ENCODE measurements around the gene LPP. TPM values are rescaled to one million over a fixed set of nuclear protein-coding genes. Genes with fewer than 3 reads are reported as not detected.

LPP gene
- total and polyA plus RNA-seq, 9 of the 15 experiments (the other 6 are each of a cell fraction or from before 2014, with no cell fraction given), result 0.07 to 0.18 TPM; not detected in 7

DNA sequence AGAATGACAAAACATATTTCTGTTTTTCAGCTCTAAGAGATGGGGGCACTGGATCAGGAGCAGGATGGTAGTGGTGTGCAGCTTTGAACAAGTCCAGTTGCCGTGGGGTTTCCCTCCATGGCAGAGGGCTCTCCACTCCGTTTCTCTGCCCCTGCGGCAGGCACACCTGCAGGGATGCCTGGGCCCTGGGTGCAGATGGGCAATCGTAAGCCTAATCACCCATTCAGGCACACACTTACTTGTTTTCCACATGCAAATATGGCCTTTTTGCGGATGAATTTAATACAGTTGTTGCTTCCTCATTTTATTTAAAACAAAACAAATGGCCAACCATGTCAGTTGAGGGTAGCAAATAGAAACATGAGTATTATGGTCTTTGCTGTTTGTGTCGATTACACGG, 85.1 kb downstream of the LPP start:
- no peaks in the 10 kb centered on the region for H3K36me3 ChIP-seq (ENCODE audit: control insufficient read depth, insufficient read depth, low read length)
- in situ Hi-C loops (cut with MboI) (no loop called here), intact Hi-C loops (cut with micrococcal nuclease) (no loop called here)
- no TSS peak for BruUV-seq (replicated peaks)
- H3K4me2 ChIP-seq (ENCODE audit: insufficient read depth, low read length), result no peak overlapping the region
- no peaks in the 10 kb centered on the region for H3K9me1 ChIP-seq (ENCODE audit: control insufficient read depth, insufficient read depth, low read length)
- ChIA-PET CTCF (ENCODE audit: low intra/inter-chr PET ratio) (no interaction called here), POLR2A (no interaction called here)
- H3K27me3 ChIP-seq (ENCODE audit: control insufficient read depth in 2 of 2, insufficient read depth in 2 of 2, low read length in 2 of 2), result no peaks in the 10 kb centered on the region
- no peak overlapping the region for H3K27ac ChIP-seq (ENCODE audit: extremely low read depth, low read depth, low read length)
- no peak overlapping the region for H2AFZ ChIP-seq (ENCODE audit: low read depth, low read length)
- H4K20me1 ChIP-seq (replicated peaks; ENCODE audit: control insufficient read depth, insufficient read depth, low read length), result no peaks in the 10 kb centered on the region
- no peak for TF ChIP-seq CREBBP (IDR thresholded peaks at IDR 0.05; ENCODE audit: low read depth, low read length)
- WGBS (ENCODE audit: insufficient coverage, low coverage, missing lambda C conversion rate), result 0% methylated on average over 7 of the region's 7 CpGs
- H3K9ac ChIP-seq (ENCODE audit: insufficient read depth in 1 of 2, low read depth in 2 of 2, low read length in 2 of 2), result no peak overlapping the region
- H3K4me3 ChIP-seq, result no peak overlapping the region
- FAIRE-seq (no peak), ATAC-seq (no peak), DNase-seq (ENCODE audit: extremely low read depth in 1 of 4, low spot score in 3 of 4) (no peak)
- no peaks in the 10 kb centered on the region for H3K4me1 ChIP-seq (replicated peaks in 1 of 2; ENCODE audit: control insufficient read depth in 2 of 2, insufficient read depth in 2 of 2, low read length in 2 of 2)
- no peaks in the 10 kb centered on the region for H3K9me3 ChIP-seq (replicated peaks; ENCODE audit: control insufficient read depth, insufficient read depth, low read depth, low read length)
- no peaks in the 10 kb centered on the region for H3K79me2 ChIP-seq (ENCODE audit: control insufficient read depth, insufficient read depth, low read length)

DNA sequence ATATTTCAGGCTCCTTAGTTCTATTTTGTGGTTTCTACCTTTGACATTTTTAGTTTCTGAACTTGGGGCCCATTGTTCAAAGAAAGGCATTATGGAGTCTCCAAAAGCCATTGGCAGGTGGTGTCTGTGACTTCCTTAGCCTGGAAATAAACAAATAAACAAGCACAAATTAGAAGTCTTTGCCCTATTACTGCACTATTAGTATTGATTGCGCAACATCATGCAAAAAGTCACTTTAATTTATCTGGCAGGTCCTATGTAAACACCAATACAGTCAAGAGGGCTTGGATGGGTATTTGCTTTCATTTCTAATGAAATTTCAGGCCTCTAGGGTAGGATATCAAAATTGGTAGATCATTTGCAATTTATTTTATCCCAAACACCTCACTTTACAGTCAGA, 85.6 kb downstream of the LPP start:
- ATAC-seq, result no peak
- BruUV-seq (replicated peaks), result no TSS peak
- H3K79me2 ChIP-seq (ENCODE audit: control insufficient read depth, insufficient read depth, low read length), result no peaks in the 10 kb centered on the region
- no peaks in the 10 kb centered on the region for H3K4me1 ChIP-seq (replicated peaks in 1 of 2; ENCODE audit: control insufficient read depth in 2 of 2, insufficient read depth in 2 of 2, low read length in 2 of 2)
- H2AFZ ChIP-seq (ENCODE audit: low read depth, low read length), result no peak overlapping the region
- H3K9me1 ChIP-seq (ENCODE audit: control insufficient read depth, insufficient read depth, low read length), result no peaks in the 10 kb centered on the region
- 0% methylated on average over 1 of the region's 1 CpG for WGBS (ENCODE audit: insufficient coverage, low coverage, missing lambda C conversion rate)
- H3K27me3 ChIP-seq (ENCODE audit: control insufficient read depth in 2 of 2, insufficient read depth in 2 of 2, low read length in 2 of 2), result no peaks in the 10 kb centered on the region
- H3K4me3 ChIP-seq, result no peak overlapping the region
- ChIA-PET CTCF (ENCODE audit: low intra/inter-chr PET ratio) (no interaction called here), POLR2A (no interaction called here)
- H3K4me2 ChIP-seq (ENCODE audit: insufficient read depth, low read length), result no peak overlapping the region
- H3K9me3 ChIP-seq (replicated peaks; ENCODE audit: control insufficient read depth, insufficient read depth, low read depth, low read length), result no peaks in the 10 kb centered on the region
- intact Hi-C loops (cut with micrococcal nuclease) (no loop called here), in situ Hi-C loops (cut with MboI) (no loop called here)
- no peak for FAIRE-seq
- H3K36me3 ChIP-seq (ENCODE audit: control insufficient read depth, insufficient read depth, low read length), result no peaks in the 10 kb centered on the region
- no peaks in the 10 kb centered on the region for H4K20me1 ChIP-seq (replicated peaks; ENCODE audit: control insufficient read depth, insufficient read depth, low read length)
- no peak for DNase-seq (ENCODE audit: extremely low read depth in 1 of 4, low spot score in 3 of 4)
- H3K9ac ChIP-seq (ENCODE audit: insufficient read depth in 1 of 2, low read depth in 2 of 2, low read length in 2 of 2), result no peak overlapping the region
- TF ChIP-seq CEBPG (CRISPR knock-in tag; IDR thresholded peaks at IDR 0.05), result no peak
- TF ChIP-seq CEBPG (tag; conservative IDR thresholded peaks at IDR 0.05 in 1 of 2, IDR thresholded peaks at IDR 0.05 in 1 of 2), result peak in 1 of 2 experiments; percentile 94; a peak in 2 of 4 replicates
- TF ChIP-seq YBX1 (IDR thresholded peaks at IDR 0.05), result no peak
- TF ChIP-seq CEBPB (tag; IDR thresholded peaks at IDR 0.05), result peak; percentile 90
- TF ChIP-seq ILK (tag; IDR thresholded peaks at IDR 0.05; ENCODE audit: borderline replicate concordance, low read depth), result no peak
- no peak overlapping the region for H3K27ac ChIP-seq (ENCODE audit: extremely low read depth, low read depth, low read length)

All from K562 (cell line).